WTC11 (cell line): ENCODE measurements around the gene SLC49A3. TPM values are rescaled to one million over a fixed set of nuclear protein-coding genes. Genes with fewer than 3 reads are reported as not detected.

ENCODE experiments used
- ATAC-seq: fragments of 200-7000 bp; cut with Tn5 transposase; 2 replicates; pipeline ENCODE4 v1.10.0; 2021; ENCODE audit warnings: mild to moderate bottlenecking, moderate library complexity
- CTCF ChIA-PET: fragments of 300-600 bp; sonication (Branson Sonifier 250); formaldehyde crosslinking; loops from one replicate; lab custom pipeline; 2021; ENCODE audit warnings: antibody characterized with exemption; lab: Charles Lee
- POLR2A ChIA-PET: fragments of 350-600 bp; sonication (Branson Sonifier 250); formaldehyde crosslinking; loops from one replicate; lab custom pipeline; 2021; ENCODE audit warnings: antibody characterized with exemption; lab: Charles Lee
- DNase-seq: peaks from one replicate; pipeline ENCODE4 v3.0.0; 2021; ENCODE audit warnings: low spot score
- H3K27ac Mint-ChIP-seq: 2 replicates; pipeline ENCODE4 v1.8.0; 2021; ENCODE audit warnings: mixed read lengths
- H3K27me3 Mint-ChIP-seq: 2 replicates; pipeline ENCODE4 v1.8.0; 2021; ENCODE audit warnings: low read depth, mild to moderate bottlenecking, moderate library complexity, mixed read lengths
- H3K36me3 Mint-ChIP-seq: 2 replicates; pipeline ENCODE4 v1.8.0; 2021; ENCODE audit warnings: mixed read lengths
- H3K4me1 Mint-ChIP-seq: 2 replicates; pipeline ENCODE4 v1.8.0; 2022; ENCODE audit warnings: mixed read lengths
- H3K4me3 Mint-ChIP-seq: 2 replicates; pipeline ENCODE4 v1.8.0; 2021; ENCODE audit warnings: mild to moderate bottlenecking, moderate library complexity, mixed read lengths
- H3K9me3 Mint-ChIP-seq: 2 replicates; pipeline ENCODE4 v1.8.0; 2021; ENCODE audit warnings: mixed read lengths
- ATF1 ChIP-seq: sonication (generic); formaldehyde crosslinking; IDR thresholded peaks from 2 replicates; pipeline ENCODE4 v1.8.1; 2023; ENCODE audit warnings: mild to moderate bottlenecking, moderate library complexity, missing genetic modification reagents
- ATF2 ChIP-seq: sonication (generic); formaldehyde crosslinking; IDR thresholded peaks from 2 replicates; pipeline ENCODE4 v1.8.1; 2022; ENCODE audit warnings: low read depth, missing genetic modification reagents, borderline replicate concordance
- CTCF ChIP-seq: fragments of 200-600 bp; IDR thresholded peaks from 2 replicates; pipeline ENCODE4 v1.8.0; 2022; ENCODE audit warnings: antibody characterized with exemption
- ESRRA ChIP-seq: sonication (generic); formaldehyde crosslinking; IDR thresholded peaks from 2 replicates; pipeline ENCODE4 v1.8.1; 2022; ENCODE audit warnings: mild to moderate bottlenecking, missing genetic modification reagents, borderline replicate concordance
- FOXJ3 ChIP-seq: sonication (generic); formaldehyde crosslinking; IDR thresholded peaks from 2 replicates; pipeline ENCODE4 v1.9.0; 2021; ENCODE audit warnings: missing genetic modification reagents, mild to moderate bottlenecking, borderline replicate concordance
- FOXP1 ChIP-seq: sonication (generic); formaldehyde crosslinking; IDR thresholded peaks from 2 replicates; pipeline ENCODE4 v1.8.0; 2022; ENCODE audit warnings: missing genetic modification reagents, mild to moderate bottlenecking, moderate library complexity, borderline replicate concordance
- MAX ChIP-seq: sonication (generic); formaldehyde crosslinking; IDR thresholded peaks from 2 replicates; pipeline ENCODE4 v1.8.0; 2022; ENCODE audit warnings: mild to moderate bottlenecking, missing genetic modification reagents
- MYBL2 ChIP-seq: sonication (generic); formaldehyde crosslinking; IDR thresholded peaks from 2 replicates; pipeline ENCODE4 v1.8.1; 2023; ENCODE audit warnings: mild to moderate bottlenecking, moderate library complexity, missing genetic modification reagents
- NFYB ChIP-seq: sonication (generic); formaldehyde crosslinking; conservative IDR thresholded peaks from 2 replicates; pipeline ENCODE4 v1.8.0; 2022; ENCODE audit warnings: low read depth, missing genetic modification reagents
- NR1H2 ChIP-seq: sonication (generic); formaldehyde crosslinking; IDR thresholded peaks from 2 replicates; pipeline ENCODE4 v1.9.0; 2021; ENCODE audit warnings: mild to moderate bottlenecking, moderate library complexity, missing genetic modification reagents
- NR2C2 ChIP-seq: sonication (generic); formaldehyde crosslinking; IDR thresholded peaks from 2 replicates; pipeline ENCODE4 v1.8.0; 2022; ENCODE audit warnings: mild to moderate bottlenecking, missing genetic modification reagents
- NR3C1 ChIP-seq: sonication (generic); formaldehyde crosslinking; conservative IDR thresholded peaks from 2 replicates; pipeline ENCODE4 v1.8.1; 2023; ENCODE audit warnings: low read depth, mild to moderate bottlenecking, missing genetic modification reagents
- OVOL2 ChIP-seq: fragments of 250-450 bp; sonication (Bioruptor Pico); IDR thresholded peaks from 2 replicates; pipeline ENCODE4 v1.9.0; 2021; ENCODE audit warnings: mild to moderate bottlenecking, borderline replicate concordance
- RELA ChIP-seq: sonication (generic); formaldehyde crosslinking; IDR thresholded peaks from 2 replicates; pipeline ENCODE4 v1.8.1; 2022; ENCODE audit warnings: missing genetic modification reagents, mild to moderate bottlenecking, borderline replicate concordance
- ZBTB21 ChIP-seq: sonication (generic); formaldehyde crosslinking; IDR thresholded peaks from 2 replicates; pipeline ENCODE4 v1.8.1; 2023; ENCODE audit warnings: mild to moderate bottlenecking, missing genetic modification reagents, borderline replicate concordance
- ZNF317 ChIP-seq: sonication (generic); formaldehyde crosslinking; IDR thresholded peaks from 2 replicates; pipeline ENCODE4 v1.8.1; 2023; ENCODE audit warnings: low read depth, mild to moderate bottlenecking, moderate library complexity, missing genetic modification reagents, borderline replicate concordance
- total RNA-seq: library from RNA; stranded (reverse); gene quantifications from 3 replicates; pipeline ENCODE4 v1.2.3, GENCODE V29; 2021
- TF ChIP-seq, protein P1 (sequence below): sonication (generic); formaldehyde crosslinking; IDR thresholded peaks from 2 replicates; pipeline ENCODE4 v1.8.0; 2023; ENCODE audit warnings: mild to moderate bottlenecking, missing genetic modification reagents
- TF ChIP-seq, protein P2 (sequence below): sonication (generic); formaldehyde crosslinking; IDR thresholded peaks from 2 replicates; pipeline ENCODE4 v1.8.0; 2022; ENCODE audit warnings: mild to moderate bottlenecking, missing genetic modification reagents

SLC49A3 gene
- total RNA-seq, 1 experiment from 2014 or later, result 5.8 TPM

- H3K9me3 Mint-ChIP-seq, result peaks cover 22% of the 10 kb centered on the region
- TF ChIP-seq NR3C1 (CRISPR knock-in tag) (no peak), OVOL2 (CRISPR knock-in tag) (no peak), MAX (CRISPR knock-in tag) (no peak), ESRRA (no peak), NR1H2 (CRISPR knock-in tag) (no peak), ATF2 (no peak), NR2C2 (no peak), MYBL2 (CRISPR knock-in tag) (no peak), FOXP1 (CRISPR knock-in tag) (no peak), ATF1 (no peak), ZNF317 (CRISPR knock-in tag) (no peak), NFYB (CRISPR knock-in tag) (no peak), FOXJ3 (no peak), ZBTB21 (CRISPR knock-in tag) (no peak), CTCF (no peak), RELA (CRISPR knock-in tag) (no peak)
- TF ChIP-seq, protein P1, sequence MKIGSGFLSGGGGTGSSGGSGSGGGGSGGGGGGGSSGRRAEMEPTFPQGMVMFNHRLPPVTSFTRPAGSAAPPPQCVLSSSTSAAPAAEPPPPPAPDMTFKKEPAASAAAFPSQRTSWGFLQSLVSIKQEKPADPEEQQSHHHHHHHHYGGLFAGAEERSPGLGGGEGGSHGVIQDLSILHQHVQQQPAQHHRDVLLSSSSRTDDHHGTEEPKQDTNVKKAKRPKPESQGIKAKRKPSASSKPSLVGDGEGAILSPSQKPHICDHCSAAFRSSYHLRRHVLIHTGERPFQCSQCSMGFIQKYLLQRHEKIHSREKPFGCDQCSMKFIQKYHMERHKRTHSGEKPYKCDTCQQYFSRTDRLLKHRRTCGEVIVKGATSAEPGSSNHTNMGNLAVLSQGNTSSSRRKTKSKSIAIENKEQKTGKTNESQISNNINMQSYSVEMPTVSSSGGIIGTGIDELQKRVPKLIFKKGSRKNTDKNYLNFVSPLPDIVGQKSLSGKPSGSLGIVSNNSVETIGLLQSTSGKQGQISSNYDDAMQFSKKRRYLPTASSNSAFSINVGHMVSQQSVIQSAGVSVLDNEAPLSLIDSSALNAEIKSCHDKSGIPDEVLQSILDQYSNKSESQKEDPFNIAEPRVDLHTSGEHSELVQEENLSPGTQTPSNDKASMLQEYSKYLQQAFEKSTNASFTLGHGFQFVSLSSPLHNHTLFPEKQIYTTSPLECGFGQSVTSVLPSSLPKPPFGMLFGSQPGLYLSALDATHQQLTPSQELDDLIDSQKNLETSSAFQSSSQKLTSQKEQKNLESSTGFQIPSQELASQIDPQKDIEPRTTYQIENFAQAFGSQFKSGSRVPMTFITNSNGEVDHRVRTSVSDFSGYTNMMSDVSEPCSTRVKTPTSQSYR (CRISPR knock-in tag), result no peak
- TF ChIP-seq, protein P2, sequence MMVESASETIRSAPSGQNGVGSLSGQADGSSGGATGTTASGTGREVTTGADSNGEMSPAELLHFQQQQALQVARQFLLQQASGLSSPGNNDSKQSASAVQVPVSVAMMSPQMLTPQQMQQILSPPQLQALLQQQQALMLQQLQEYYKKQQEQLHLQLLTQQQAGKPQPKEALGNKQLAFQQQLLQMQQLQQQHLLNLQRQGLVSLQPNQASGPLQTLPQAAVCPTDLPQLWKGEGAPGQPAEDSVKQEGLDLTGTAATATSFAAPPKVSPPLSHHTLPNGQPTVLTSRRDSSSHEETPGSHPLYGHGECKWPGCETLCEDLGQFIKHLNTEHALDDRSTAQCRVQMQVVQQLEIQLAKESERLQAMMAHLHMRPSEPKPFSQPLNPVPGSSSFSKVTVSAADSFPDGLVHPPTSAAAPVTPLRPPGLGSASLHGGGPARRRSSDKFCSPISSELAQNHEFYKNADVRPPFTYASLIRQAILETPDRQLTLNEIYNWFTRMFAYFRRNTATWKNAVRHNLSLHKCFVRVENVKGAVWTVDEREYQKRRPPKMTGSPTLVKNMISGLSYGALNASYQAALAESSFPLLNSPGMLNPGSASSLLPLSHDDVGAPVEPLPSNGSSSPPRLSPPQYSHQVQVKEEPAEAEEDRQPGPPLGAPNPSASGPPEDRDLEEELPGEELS (CRISPR knock-in tag), result no peak
- TF ChIP-seq, all 79 proteins: peak for 0
- ATAC-seq (no peak), DNase-seq (peak; percentile 5)
- no peak overlapping the region for H3K4me3 Mint-ChIP-seq
- no peak overlapping the region for H3K27ac Mint-ChIP-seq
- CTCF ChIA-PET, result interaction anchor here (0.6 kb wide), 1 partner anchor 28 kb away, joined by 3 read pairs; no protein-coding TSS in a partner anchor
- H3K36me3 Mint-ChIP-seq, result peaks cover 6% of the 10 kb centered on the region; the same call in 1 of the 2 replicates
- POLR2A ChIA-PET, result no interaction called here
- peaks cover 7% of the 10 kb centered on the region for H3K27me3 Mint-ChIP-seq
- H3K4me1 Mint-ChIP-seq, result no peaks in the 10 kb centered on the region
Measured at GRCh38 chr4:634599-634985, 54.4 kb downstream of the SLC49A3 start.
